ENCODE data around the gene UBL7. TPM values are rescaled to one million over a fixed set of nuclear protein-coding genes. Genes with fewer than 3 reads are reported as not detected.

Gene UBL7
- total RNA-seq, 1 donor from 2014 or later = 21.8 TPM

- no peak for DNase-seq (ENCODE audit: low read depth in 2 of 2)
Measured at GRCh38 chr15:74441248-74441941, 19.6 kb downstream of the UBL7 start.

GRCh38 chr15:74438721-74439316 is 22.1 kb downstream of the UBL7 start:
- peak; percentile 53 to 74 for DNase-seq (ENCODE audit: low read depth in 2 of 2)

- no peak for DNase-seq (ENCODE audit: low read depth in 2 of 2)
Measured at GRCh38 chr15:74438206-74438605, 22.8 kb downstream of the UBL7 start.

- no peak for DNase-seq (ENCODE audit: low read depth in 2 of 2)
Measured at GRCh38 chr15:74434263-74435136, 26.5 kb downstream of the UBL7 start.

- peak; percentile 32 to 76 for DNase-seq (ENCODE audit: low read depth in 2 of 2)
Measured at GRCh38 chr15:74433592-74434262, 27.2 kb downstream of the UBL7 start, which contains the start of gene SEMA7A. Gene SEMA7A (minus strand): TSS chr15:74433958. CDS start chr15:74433918, 40 bp downstream.

GRCh38 chr15:74432968-74433591 is 27.9 kb downstream of the UBL7 start:
- no peak for DNase-seq (ENCODE audit: low read depth in 2 of 2)

GRCh38 chr15:74432271-74432967 is 28.5 kb downstream of the UBL7 start:
- DNase-seq (ENCODE audit: low read depth in 2 of 2) = no peak

GRCh38 chr15:74431645-74432044 is 29.3 kb downstream of the UBL7 start:
- DNase-seq (ENCODE audit: low read depth in 2 of 2) = no peak

GRCh38 chr15:74431116-74431515 is 29.8 kb downstream of the UBL7 start:
- DNase-seq (ENCODE audit: low read depth in 2 of 2) = no peak

- no peak for DNase-seq (ENCODE audit: low read depth in 2 of 2)
Measured at GRCh38 chr15:74430510-74430951, 30.4 kb downstream of the UBL7 start.

GRCh38 chr15:74429781-74430400 is 31.1 kb downstream of the UBL7 start:
- DNase-seq (ENCODE audit: low read depth in 2 of 2) = no peak

GRCh38 chr15:74428970-74429780 is 31.8 kb downstream of the UBL7 start:
- no peak for DNase-seq (ENCODE audit: low read depth in 2 of 2)

- no peak for DNase-seq (ENCODE audit: low read depth in 2 of 2)
Measured at GRCh38 chr15:74428442-74428787, 32.5 kb downstream of the UBL7 start.

GRCh38 chr15:74427607-74428441 is 33.1 kb downstream of the UBL7 start:
- no peak for DNase-seq (ENCODE audit: low read depth in 2 of 2)

GRCh38 chr15:74426404-74427281 is 34.3 kb downstream of the UBL7 start:
- no peak for DNase-seq (ENCODE audit: low read depth in 2 of 2)

- no peak for DNase-seq (ENCODE audit: low read depth in 2 of 2)
Measured at GRCh38 chr15:74425630-74426029, 35.3 kb downstream of the UBL7 start.

GRCh38 chr15:74424901-74425528 is 35.9 kb downstream of the UBL7 start:
- no peak for DNase-seq (ENCODE audit: low read depth in 2 of 2)
